GM04504 (cell line): ENCODE measurements around the gene CENPU.
"Not testable (repeated sequence)": the region's sequence is repeated elsewhere in the genome, so short reads cannot be mapped to it uniquely, and the experiment has no call there.

Source experiments
- DNase-seq: peaks from one replicate; pipeline ENCODE4 v3.0.0-alpha.2; 2012; ENCODE audit warnings: low read depth

Gene CENPU, protein sequence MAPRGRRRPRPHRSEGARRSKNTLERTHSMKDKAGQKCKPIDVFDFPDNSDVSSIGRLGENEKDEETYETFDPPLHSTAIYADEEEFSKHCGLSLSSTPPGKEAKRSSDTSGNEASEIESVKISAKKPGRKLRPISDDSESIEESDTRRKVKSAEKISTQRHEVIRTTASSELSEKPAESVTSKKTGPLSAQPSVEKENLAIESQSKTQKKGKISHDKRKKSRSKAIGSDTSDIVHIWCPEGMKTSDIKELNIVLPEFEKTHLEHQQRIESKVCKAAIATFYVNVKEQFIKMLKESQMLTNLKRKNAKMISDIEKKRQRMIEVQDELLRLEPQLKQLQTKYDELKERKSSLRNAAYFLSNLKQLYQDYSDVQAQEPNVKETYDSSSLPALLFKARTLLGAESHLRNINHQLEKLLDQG

GRCh38 chr4:184733654-184734524, at the start of gene CENPU:
CENPU (minus strand) TSS chr4:184734096; CDS start chr4:184734062, 34 bp downstream.
- DNase-seq = peak; percentile 97

DNA sequence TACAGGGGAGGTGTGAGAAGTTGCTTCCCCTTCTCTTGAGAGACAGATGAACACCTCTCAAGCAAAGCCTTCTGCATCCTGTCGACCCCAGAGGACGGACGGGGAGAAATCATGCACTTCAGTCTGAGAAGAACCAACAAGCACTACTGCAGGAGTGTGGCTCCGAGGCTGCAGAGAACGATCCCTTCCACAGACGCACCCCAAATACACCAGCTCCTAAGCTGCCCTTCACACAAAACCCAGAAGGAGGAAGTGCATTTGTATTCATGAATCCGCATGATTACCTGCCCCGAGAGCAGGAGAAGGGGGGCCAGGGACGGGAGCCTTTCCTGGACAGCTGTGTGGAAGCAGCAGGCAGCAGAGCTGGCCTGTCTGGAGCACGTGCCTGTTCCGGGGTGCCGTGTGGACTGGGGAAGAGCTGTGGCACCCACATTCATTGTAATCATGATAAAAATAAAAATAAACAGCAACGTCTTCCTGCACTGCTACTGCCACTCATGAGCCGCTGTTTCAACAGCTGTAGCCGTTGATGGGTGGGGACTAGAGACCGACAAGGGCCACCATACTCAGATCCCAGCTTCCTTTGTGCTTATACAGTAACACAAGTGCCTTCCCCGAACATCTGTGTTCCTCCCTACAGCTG, 49.0 kb upstream of the CENPU start:
- no peak for DNase-seq

- DNase-seq = not testable (repeated sequence)
These were observed 45.3 kb upstream of the CENPU start for GRCh38 chr4:184779160-184779559.

- no peak for DNase-seq
These were observed 44.4 kb upstream of the CENPU start for GRCh38 chr4:184778325-184778724.

DNA sequence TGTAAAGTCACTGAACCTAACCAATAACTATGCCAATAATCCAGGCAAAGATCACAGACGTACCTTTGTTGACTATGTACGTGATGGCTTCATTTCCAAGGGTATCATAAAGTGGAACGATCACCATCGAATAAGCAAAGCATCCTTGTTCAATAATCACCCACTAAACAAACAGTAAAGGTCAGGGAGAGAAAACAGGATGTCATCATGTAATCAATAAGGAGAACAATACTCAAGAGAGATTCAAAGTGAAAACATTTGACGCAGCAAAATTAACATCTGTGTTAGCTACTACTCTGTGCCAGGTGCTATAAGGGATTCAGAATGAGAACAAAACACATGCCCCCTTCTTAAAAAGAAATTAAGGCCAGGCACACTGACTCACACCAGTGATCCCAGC, 42.9 kb upstream of the CENPU start:
- no peak for DNase-seq

GRCh38 chr4:184775854-184776555, 42.1 kb upstream of the CENPU start:
- no peak for DNase-seq

- no peak for DNase-seq
These were observed 40.3 kb upstream of the CENPU start for GRCh38 chr4:184774152-184774551.

GRCh38 chr4:184771416-184771815, 37.5 kb upstream of the CENPU start:
- DNase-seq = no peak

DNA sequence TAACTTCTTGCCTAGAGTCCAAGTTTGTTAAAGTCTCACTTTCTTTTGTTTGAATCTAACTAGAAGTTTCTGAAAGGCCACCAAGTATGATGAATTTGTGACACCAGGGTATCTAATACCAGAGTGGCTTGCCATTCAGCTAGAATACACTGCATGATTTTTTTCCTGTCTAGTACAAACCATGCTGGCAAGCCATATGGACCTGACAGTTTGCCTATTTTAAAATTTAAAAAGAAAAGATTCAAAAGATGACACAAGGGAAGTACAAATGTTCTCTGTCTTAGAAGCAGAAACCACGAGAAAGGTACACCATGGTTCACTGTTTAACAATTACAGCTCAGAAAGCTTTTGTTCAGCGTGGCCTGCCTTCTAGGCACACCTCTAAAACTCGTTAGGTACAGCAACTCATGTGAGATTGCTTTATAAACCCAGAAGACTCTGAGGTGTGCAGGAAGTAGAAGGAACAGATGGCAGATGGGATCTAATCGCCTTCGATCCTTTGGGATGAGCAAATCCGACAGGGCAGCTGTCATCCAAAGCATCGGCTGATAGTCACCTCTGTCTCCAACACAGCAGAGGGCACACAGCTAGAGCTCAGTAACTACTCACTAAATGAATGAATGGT, 35.4 kb upstream of the CENPU start:
- DNase-seq = no peak

DNA sequence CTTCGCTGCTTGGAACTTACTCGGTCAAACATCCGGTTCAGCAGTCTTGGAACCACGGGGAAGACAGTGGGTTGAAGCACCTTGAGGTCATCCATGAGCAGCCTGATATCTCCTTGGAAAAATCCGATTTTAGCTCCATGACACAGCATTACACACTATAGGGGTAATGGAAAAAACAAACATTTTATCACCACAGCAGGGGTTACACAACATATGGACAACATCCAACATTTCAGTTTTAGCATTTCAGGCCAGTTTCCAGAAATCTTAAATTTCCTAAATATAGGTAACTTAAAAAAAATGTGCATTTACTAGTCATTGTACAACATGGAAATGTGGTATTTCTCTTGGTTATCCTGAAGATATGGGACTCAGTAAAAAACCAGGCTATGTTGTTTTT, 34.4 kb upstream of the CENPU start:
- DNase-seq = no peak

DNA sequence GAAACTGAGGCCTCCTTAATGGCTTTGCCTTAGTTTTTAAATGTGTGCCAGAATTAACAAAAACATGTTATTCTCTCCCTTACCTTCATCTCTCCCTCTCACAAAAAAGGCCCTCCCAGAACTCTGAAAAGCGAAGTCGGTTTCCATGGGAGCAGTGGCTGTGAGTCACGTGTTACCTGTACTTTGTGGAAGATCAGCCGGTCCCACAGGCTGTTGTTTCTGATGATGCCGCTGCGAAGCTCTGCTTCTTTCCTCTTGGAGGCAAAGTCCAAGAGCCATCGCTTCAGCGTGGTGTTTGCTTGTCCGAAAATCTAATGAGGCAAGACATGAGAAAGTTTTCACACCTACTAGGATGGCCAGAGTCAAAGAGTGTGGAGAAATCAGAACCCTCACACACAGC, 32.5 kb upstream of the CENPU start:
- no peak for DNase-seq

DNA sequence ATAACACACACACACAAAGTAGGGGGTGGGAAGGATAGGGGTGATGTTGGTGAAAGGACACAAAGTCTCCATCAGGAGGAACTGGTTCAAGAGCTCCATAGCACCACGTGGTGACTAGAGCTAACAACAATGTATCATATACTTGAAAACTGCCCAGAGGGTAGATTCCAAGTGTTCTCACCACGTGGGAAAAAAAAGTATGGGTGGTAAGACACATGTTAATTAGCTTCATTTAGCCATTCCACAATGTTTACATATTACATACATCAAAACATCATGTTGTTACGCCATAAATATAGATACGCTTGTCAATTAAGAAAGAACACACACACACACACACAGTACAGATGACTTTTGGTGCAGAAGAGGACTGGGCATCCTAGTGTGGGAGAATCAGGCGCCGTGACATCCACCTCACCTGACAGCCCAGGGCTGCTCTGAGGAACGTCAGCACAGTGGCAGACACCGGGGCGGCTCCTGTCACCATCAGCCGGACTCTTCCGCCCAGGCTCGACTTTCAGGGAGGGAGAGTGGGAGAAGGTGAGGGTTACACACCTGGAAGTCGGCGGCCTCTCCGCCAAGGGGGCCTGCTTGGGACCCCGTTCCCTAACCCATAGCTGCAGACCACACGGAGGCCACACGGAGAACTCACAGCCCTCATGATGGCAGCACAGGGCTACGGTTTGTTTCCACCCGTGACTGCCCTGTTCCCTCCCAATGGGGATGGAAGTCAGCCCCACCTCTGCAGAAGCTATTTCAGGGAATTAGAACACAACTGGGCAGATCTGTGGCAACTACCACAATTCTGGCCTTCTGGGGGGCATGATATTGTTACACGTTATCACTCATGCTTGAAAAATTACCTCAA, 31.8 kb upstream of the CENPU start:
- DNase-seq = no peak

- DNase-seq = no peak
These were observed 30.7 kb upstream of the CENPU start for GRCh38 chr4:184764601-184765000.

GRCh38 chr4:184763150-184763780, 29.4 kb upstream of the CENPU start:
- peak; percentile 35 for DNase-seq

DNA sequence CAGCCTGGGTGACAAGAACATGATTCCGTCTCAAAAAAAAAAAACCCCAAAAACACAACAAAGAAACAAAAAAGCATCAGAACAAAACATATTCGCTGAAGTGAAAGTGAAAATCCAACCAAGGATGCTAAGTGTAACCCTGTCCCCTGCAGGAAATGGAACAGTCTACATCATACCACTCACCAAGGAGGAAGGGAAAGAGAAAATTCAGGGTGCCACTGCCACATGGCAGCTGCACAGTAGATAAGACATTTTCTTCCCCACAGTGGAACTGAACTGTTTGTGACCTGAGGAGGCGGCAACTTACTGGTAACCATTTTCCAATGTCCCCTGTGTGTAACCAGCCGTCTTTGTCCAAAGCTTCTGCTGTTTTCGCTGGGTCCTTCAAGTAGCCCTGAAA, 28.2 kb upstream of the CENPU start:
- no peak for DNase-seq

- DNase-seq = no peak
These were observed 26.8 kb upstream of the CENPU start for GRCh38 chr4:184760681-184761080.

DNA sequence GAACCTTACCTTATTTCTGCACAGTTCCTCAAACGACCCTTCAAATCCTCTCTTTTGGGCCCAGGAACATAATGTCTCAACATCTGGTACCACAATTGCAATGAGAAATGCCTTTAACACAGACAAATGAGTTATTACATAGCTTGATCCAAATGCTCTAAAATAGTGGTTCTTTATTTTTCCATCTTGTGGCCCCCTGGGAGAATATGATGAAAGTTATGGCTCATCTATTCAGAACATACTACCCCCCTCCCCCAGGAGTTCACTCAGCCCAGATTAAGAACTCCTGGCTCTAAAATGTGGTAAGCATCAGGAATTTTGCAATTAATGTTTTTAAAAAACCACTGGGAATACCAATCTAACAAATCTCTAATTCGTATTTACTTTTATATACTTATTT, 23.9 kb upstream of the CENPU start:
- DNase-seq = no peak

GRCh38 chr4:184756399-184756798, 22.5 kb upstream of the CENPU start:
- DNase-seq = no peak

- peak; percentile 60 for DNase-seq
These were observed 21.4 kb upstream of the CENPU start for GRCh38 chr4:184755278-184755677.
